ENCODE measurements around the gene MS4A6A. TPM values are rescaled to one million over a fixed set of nuclear protein-coding genes. Genes with fewer than 3 reads are reported as not detected.

The MS4A6A gene
- polyA plus RNA-seq, 1 of the 3 experiments (the other 2 are of a cell fraction) = not detected

DNA sequence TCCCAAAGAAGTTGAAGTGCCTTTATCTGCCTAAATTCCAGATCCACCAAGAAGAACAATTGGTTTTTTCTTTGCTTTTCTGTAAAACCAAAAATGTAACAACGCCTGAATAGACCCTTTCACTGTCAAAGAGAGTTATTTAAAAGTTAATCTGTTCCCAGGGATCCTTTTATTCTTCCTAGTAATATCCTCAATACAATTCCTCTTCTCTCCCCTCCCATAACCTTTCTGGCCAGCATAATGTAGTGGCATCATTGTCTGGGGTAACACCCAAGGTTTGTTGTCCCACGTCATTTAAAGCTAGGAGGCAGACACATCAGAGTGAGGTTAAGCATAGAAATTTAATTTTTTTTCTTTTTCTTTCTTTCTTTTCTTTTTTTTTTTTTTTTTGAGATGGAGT lies 54.5 kb downstream of the MS4A6A start:
- Histone ChIP-seq H3K27ac (ENCODE audit: low read depth in 2 of 2, low read length in 1 of 2) (no peak overlapping the region), H2AFZ (ENCODE audit: low read depth) (no peak overlapping the region), H4K20me1 (ENCODE audit: insufficient read depth) (no peaks in the 10 kb centered on the region), H3K79me2 (ENCODE audit: insufficient read depth) (no peaks in the 10 kb centered on the region), H3K9me2 (no peaks in the 10 kb centered on the region), H3K4me3 (ENCODE audit: low read depth in 2 of 2, low read length in 1 of 2) (no peak overlapping the region), H3K9ac (no peak overlapping the region), H3K36me3 (replicated peaks in 1 of 2; ENCODE audit: control insufficient read depth in 1 of 2, insufficient read depth in 2 of 2, low read length in 1 of 2) (no peaks in the 10 kb centered on the region), H3F3A (replicated peaks; ENCODE audit: insufficient read depth) (no peaks in the 10 kb centered on the region), H3K27me3 (ENCODE audit: insufficient read depth) (no peaks in the 10 kb centered on the region), H3K4me2 (no peak overlapping the region), H3K4me1 (ENCODE audit: control insufficient read depth in 1 of 2, insufficient read depth in 2 of 2, low read depth in 1 of 2, low read length in 1 of 2) (no peaks in the 10 kb centered on the region), H3K9me3 (no peaks in the 10 kb centered on the region)
- 11% methylated on average over 2 of the region's 2 CpGs for WGBS (ENCODE audit: low lambda C conversion rate)
- TF ChIP-seq ZBTB33 (IDR thresholded peaks at IDR 0.05; ENCODE audit: borderline replicate concordance, low read depth) (no peak), USF2 (IDR thresholded peaks at IDR 0.05; ENCODE audit: borderline replicate concordance, low read depth, low read length) (no peak), POLR2AphosphoS5 (IDR thresholded peaks at IDR 0.05; ENCODE audit: low read depth, low read length) (no peak), RFX5 (IDR thresholded peaks at IDR 0.05; ENCODE audit: low read length) (no peak), TCF12 (IDR thresholded peaks at IDR 0.05) (no peak), EP300 (IDR thresholded peaks at IDR 0.05; ENCODE audit: borderline replicate concordance in 1 of 2, low read depth in 1 of 2, low read length in 1 of 2) (no peak), ELF1 (IDR thresholded peaks at IDR 0.05) (no peak), SIN3A (IDR thresholded peaks at IDR 0.05; ENCODE audit: borderline replicate concordance, low read depth, low read length) (no peak)
- TF ChIP-seq, protein P1, sequence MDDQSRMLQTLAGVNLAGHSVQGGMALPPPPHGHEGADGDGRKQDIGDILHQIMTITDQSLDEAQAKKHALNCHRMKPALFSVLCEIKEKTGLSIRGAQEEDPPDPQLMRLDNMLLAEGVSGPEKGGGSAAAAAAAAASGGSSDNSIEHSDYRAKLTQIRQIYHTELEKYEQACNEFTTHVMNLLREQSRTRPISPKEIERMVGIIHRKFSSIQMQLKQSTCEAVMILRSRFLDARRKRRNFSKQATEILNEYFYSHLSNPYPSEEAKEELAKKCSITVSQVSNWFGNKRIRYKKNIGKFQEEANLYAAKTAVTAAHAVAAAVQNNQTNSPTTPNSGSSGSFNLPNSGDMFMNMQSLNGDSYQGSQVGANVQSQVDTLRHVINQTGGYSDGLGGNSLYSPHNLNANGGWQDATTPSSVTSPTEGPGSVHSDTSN (IDR thresholded peaks at IDR 0.05) = no peak
- ChIA-PET POLR2A (no interaction called here), CTCF (no interaction called here)
- no peak for DNase-seq

GRCh38 chr11:60127311-60127811 lies 55.5 kb downstream of the MS4A6A start:
- H3K79me2 ChIP-seq (ENCODE audit: insufficient read depth) = no peaks in the 10 kb centered on the region
- CTCF ChIA-PET = no interaction called here
- TF ChIP-seq RAD21 (IDR thresholded peaks at IDR 0.05; ENCODE audit: low read length) (no peak), SIN3A (IDR thresholded peaks at IDR 0.05; ENCODE audit: borderline replicate concordance, low read depth, low read length) (no peak), RCOR1 (IDR thresholded peaks at IDR 0.05; ENCODE audit: low read length) (no peak), IRF3 (IDR thresholded peaks at IDR 0.05; ENCODE audit: low read depth, low read length) (no peak)
- no peak overlapping the region for H3K9ac ChIP-seq
- no peaks in the 10 kb centered on the region for H3K4me1 ChIP-seq (ENCODE audit: control insufficient read depth in 1 of 2, insufficient read depth in 2 of 2, low read depth in 1 of 2, low read length in 1 of 2)
- no peak for DNase-seq
- H3F3A ChIP-seq (replicated peaks; ENCODE audit: insufficient read depth) = no peaks in the 10 kb centered on the region
- H3K27ac ChIP-seq (ENCODE audit: low read depth in 2 of 2, low read length in 1 of 2) = no peak overlapping the region
- POLR2A ChIA-PET = no interaction called here
- no peaks in the 10 kb centered on the region for H3K9me3 ChIP-seq
- H3K27me3 ChIP-seq (ENCODE audit: insufficient read depth) = no peaks in the 10 kb centered on the region
- no peak overlapping the region for H3K4me2 ChIP-seq
- H3K9me2 ChIP-seq = no peaks in the 10 kb centered on the region
- WGBS (ENCODE audit: low lambda C conversion rate) = 9% methylated on average over 3 of the region's 3 CpGs
- H2AFZ ChIP-seq (ENCODE audit: low read depth) = no peak overlapping the region
- no peak overlapping the region for H3K4me3 ChIP-seq (ENCODE audit: low read depth in 2 of 2, low read length in 1 of 2)
- no peaks in the 10 kb centered on the region for H4K20me1 ChIP-seq (ENCODE audit: insufficient read depth)
- H3K36me3 ChIP-seq (replicated peaks in 1 of 2; ENCODE audit: control insufficient read depth in 1 of 2, insufficient read depth in 2 of 2, low read length in 1 of 2) = no peaks in the 10 kb centered on the region
